Mesodermal cell (in vitro differentiated cells): ENCODE results near the gene PLCL1. TPM values are rescaled to one million over a fixed set of nuclear protein-coding genes. Genes with fewer than 3 reads are reported as not detected.
A peak's percentile ranks its signal among the peaks of the same experiment; 100 is the strongest.

ENCODE experiments used
- H3K27ac ChIP-seq: 2 replicates; pipeline ENCODE4 v1.7.0; 2013; ENCODE audit warnings: mild to moderate bottlenecking, low read depth, low read length, moderate library complexity; ENCODE audit not compliant: severe bottlenecking
- H3K36me3 ChIP-seq: 2 replicates; pipeline ENCODE4 v1.7.1; 2013; ENCODE audit warnings: mild to moderate bottlenecking, low read length, moderate library complexity; ENCODE audit not compliant: control insufficient read depth, insufficient read depth
- H3K4me1 ChIP-seq: one replicate; pipeline ENCODE4 v1.7.1; 2013; ENCODE audit warnings: mild to moderate bottlenecking, low read length; ENCODE audit not compliant: insufficient read depth, control insufficient read depth, poor library complexity, severe bottlenecking
- H3K4me3 ChIP-seq: 2 replicates; pipeline ENCODE4 v1.7.0; 2013; ENCODE audit warnings: low read length, control low read depth, mild to moderate bottlenecking; ENCODE audit not compliant: insufficient read depth, poor library complexity, severe bottlenecking; ENCODE audit errors: extremely low read depth
- H3K9me3 ChIP-seq: 2 replicates; pipeline ENCODE4 v1.7.1; 2013; ENCODE audit warnings: mild to moderate bottlenecking, low read length, moderate library complexity; ENCODE audit not compliant: control insufficient read depth
- WGBS, 2 experiments: methylation state at CpG; one replicate each; pipeline ENCODE4 v1.1.5; 2013; ENCODE audit warnings: missing lambda C conversion rate in 2 of 2; ENCODE audit not compliant: insufficient coverage in 2 of 2; 5-methylcytosine and 5-hydroxymethylcytosine counted together
- polyA plus RNA-seq, 2 experiments: library from polyadenylated mRNA; stranded (reverse); fragments of 50-300 nt; gene quantifications; one replicate each; pipeline ENCODE4 v1.2.3, GENCODE V29; 2013

PLCL1 gene
- 10.2 TPM for polyA plus RNA-seq (2013, experiment 1 of 2)
- polyA plus RNA-seq (2013, experiment 2 of 2): 9.1 TPM

DNA sequence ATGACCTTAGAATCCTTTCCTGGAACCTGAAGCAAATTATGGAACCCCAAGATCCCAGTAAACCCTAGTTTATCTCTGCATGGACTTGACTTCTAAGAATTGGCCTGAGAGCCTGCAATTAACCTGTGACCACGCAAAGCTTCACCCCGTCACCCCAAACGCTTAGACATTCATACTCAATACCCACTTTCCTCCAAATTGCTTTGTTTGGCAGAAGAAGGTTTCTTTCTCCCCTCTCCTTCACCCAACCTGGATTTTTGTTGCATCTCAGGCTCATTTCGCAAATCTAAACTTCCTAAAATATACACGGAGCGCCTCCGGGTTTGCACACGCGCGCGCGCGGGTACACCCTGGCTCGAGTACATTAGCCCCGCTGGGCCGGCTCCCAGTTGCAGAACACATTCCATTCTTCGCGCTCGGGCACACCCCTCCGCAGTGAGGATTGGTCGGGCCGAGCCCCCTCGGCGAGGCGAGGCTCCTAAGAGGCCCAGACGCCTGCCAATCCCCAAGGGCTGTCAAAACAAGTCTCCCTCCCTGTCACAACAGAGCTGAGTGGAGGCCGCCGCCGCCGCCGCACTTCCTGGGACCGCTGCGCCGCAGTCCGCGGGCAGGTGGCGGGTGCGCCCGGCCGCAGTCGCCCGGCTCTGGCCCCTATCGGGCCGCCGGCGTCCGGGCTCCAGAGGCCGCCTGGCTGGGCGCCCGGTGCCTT lies at the start of gene PLCL1:
PLCL1 (plus strand) TSS at position 545 of the 709 bp plus-strand sequence.
- Histone ChIP-seq H3K36me3 (no peaks in the 10 kb centered on the region), H3K27ac (peak within 1 kb of the TSS; percentile 33), H3K4me1 (peaks cover 12% of the 10 kb centered on the region), H3K4me3 (peak within 1 kb of the TSS; percentile 74), H3K9me3 (no peaks in the 10 kb centered on the region)
- 2% methylated on average over 45 to 47 of the region's 50 CpGs for WGBS, 2 experiments

DNA sequence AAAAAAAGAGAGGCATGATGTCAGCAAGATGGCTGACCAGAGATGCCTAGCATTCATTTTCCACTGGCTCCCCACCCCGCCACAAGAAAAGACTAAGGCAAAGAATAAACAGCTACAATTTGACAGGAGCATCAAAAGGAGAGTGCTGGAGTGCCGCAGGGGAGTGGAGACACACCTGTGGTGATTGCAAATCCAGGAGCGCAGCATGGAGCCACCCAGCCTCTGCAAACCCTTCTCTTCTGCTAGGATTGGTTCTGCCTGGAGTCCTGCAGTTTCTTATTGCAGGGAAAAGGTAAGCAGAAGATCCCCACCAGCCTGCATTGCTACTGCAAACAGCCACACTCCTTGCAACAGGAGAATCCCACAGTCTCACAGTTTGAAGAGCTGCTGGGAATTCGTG lies 45.4 kb upstream of the PLCL1 start:
- peaks cover 7% of the 10 kb centered on the region for H3K9me3 ChIP-seq
- H3K4me1 ChIP-seq: no peaks in the 10 kb centered on the region
- no peaks in the 10 kb centered on the region for H3K36me3 ChIP-seq
- H3K4me3 ChIP-seq: no peak overlapping the region
- H3K27ac ChIP-seq: no peak overlapping the region
- WGBS, 2 experiments: 78 to 86% methylated on average over 3 to 4 of the region's 4 CpGs

DNA sequence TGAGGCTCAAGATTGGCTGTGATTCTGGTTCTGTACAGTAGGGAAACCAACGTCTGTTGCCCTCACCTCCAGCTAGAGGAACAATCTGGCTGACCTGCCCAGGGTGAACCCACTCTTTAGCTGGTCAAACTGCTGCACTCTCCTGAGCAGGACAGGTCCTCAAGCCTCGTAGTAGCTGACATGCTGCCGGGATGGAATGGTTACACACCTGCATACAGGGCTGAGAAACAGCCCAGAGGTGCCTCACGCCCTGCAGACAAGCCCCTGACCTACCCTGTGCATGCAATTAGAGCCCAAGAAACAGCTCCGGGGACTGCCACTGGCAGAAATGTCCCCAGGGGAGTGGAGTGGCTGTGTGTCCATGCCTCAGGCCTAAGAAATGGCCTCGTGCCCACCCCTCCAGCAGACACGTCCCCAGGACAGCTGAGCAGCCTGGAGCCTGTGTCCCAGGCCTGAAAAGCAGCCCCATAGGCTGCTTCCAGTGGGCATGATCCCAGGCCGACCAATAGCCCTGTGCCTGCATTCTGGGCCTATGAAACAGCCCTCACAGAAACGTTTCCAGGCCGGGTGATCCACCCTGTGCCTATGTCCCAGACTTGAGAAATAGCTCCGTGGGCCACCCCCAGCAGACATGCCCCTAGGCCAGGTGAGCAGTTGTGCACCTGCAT lies 44.6 kb upstream of the PLCL1 start:
- no peaks in the 10 kb centered on the region for H3K4me1 ChIP-seq
- WGBS, 2 experiments: 88% methylated on average over 11 of the region's 11 CpGs
- no peak overlapping the region for H3K4me3 ChIP-seq
- no peaks in the 10 kb centered on the region for H3K36me3 ChIP-seq
- H3K9me3 ChIP-seq: peaks cover 7% of the 10 kb centered on the region
- H3K27ac ChIP-seq: no peak overlapping the region

DNA sequence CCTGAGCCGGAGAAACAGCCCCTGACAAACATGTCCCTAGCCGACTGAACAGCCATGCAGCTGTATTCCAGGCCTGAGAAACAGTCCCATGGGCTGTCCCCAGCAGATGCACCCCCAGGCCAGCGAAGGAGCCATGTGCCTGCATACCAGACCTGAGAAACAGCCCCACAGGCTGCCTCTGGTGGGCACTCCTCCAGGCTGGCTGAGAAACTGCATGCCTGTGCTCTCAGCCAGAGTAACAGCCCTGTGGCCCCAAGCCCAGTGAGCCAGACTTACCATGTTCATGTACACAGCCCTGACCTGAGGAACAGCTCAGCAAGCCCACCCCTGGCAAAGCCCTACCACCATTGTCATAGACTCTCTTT lies 44.1 kb upstream of the PLCL1 start:
- H3K27ac ChIP-seq: no peak overlapping the region
- H3K36me3 ChIP-seq: no peaks in the 10 kb centered on the region
- 89 to 93% methylated on average over 2 to 3 of the region's 3 CpGs for WGBS, 2 experiments
- H3K4me3 ChIP-seq: no peak overlapping the region
- no peaks in the 10 kb centered on the region for H3K4me1 ChIP-seq
- peaks cover 7% of the 10 kb centered on the region for H3K9me3 ChIP-seq

DNA sequence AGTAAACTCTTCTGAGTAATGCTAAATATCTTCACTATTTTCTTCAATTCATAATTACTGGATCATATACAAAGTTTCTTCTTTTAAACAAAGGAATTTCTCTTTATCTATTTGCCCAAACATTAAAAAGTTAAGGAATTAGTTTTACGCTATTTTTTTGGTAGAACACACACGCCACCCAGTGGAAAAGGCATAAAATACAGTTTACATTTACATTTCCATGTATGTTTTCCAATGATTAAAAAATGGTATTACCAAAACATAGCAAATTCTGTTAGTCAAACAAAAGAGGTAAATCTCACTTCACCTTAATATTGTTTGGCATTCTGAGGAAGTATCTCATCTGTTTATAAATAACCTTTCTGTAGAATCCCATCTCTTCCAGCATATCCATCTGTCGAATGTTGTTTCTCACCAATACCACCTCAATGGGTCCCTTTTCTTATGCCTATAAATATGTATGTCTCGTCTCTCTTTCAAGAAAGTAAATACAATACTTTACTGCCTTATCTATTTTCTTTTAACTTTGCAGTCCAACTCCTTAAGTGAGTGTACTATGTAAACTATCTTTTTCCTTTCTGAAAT lies 26.5 kb upstream of the PLCL1 start:
- H3K4me1 ChIP-seq: no peaks in the 10 kb centered on the region
- no peaks in the 10 kb centered on the region for H3K36me3 ChIP-seq
- WGBS, 2 experiments: 65% methylated on average over 2 of the region's 4 CpGs; no CpG with 5 or more reads in 1 of the 2 experiments
- H3K27ac ChIP-seq: no peak overlapping the region
- H3K4me3 ChIP-seq: no peak overlapping the region
- H3K9me3 ChIP-seq: no peaks in the 10 kb centered on the region

DNA sequence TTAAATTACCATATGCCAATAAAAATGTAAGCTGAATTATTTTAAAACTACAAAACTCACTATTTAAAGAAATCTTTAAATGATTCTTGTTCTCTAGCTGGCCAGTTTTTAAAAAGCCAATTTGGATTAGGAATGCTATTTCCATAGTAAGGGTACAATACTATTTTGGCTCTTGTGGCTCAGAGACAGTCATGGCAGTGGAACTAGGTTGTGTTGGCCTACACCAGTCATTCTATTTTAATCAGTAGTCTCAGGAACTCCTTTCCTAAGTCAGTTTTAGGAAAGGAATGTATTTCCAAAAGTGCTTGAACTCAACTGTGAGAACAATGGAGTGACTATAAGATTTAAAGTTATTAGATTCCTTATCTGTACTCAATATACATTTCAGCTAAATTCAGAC lies 25.1 kb upstream of the PLCL1 start:
- Histone ChIP-seq H3K9me3 (no peaks in the 10 kb centered on the region), H3K36me3 (no peaks in the 10 kb centered on the region), H3K4me1 (no peaks in the 10 kb centered on the region)

DNA sequence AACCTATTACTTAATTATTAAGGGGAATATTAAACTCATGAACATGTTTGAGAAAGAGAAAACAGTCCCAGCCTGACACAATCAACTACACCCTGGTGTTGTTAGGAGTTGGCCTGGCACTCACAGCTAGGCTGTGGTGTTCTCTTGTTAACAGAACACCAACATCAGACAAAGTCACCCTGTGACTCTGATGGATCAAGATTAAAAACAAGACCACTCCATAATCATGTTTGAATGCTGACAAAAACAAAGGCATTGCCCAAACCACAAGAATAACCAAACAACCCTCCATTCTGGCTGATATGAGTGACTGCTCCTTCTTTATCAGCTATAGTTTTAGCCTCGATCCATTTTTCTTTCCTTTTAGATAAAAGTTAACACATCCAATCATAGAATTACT lies 22.3 kb upstream of the PLCL1 start:
- no peaks in the 10 kb centered on the region for H3K36me3 ChIP-seq
- WGBS, 2 experiments: 94 to 100% methylated on average over 1 of the region's 1 CpG
- H3K27ac ChIP-seq: no peak overlapping the region
- no peaks in the 10 kb centered on the region for H3K4me1 ChIP-seq
- peaks cover 4% of the 10 kb centered on the region for H3K9me3 ChIP-seq
- no peak overlapping the region for H3K4me3 ChIP-seq

More for the DNA sequence above, 25.1 kb upstream of the PLCL1 start:
- no peak overlapping the region for H3K4me3 ChIP-seq
- no peak overlapping the region for H3K27ac ChIP-seq

DNA sequence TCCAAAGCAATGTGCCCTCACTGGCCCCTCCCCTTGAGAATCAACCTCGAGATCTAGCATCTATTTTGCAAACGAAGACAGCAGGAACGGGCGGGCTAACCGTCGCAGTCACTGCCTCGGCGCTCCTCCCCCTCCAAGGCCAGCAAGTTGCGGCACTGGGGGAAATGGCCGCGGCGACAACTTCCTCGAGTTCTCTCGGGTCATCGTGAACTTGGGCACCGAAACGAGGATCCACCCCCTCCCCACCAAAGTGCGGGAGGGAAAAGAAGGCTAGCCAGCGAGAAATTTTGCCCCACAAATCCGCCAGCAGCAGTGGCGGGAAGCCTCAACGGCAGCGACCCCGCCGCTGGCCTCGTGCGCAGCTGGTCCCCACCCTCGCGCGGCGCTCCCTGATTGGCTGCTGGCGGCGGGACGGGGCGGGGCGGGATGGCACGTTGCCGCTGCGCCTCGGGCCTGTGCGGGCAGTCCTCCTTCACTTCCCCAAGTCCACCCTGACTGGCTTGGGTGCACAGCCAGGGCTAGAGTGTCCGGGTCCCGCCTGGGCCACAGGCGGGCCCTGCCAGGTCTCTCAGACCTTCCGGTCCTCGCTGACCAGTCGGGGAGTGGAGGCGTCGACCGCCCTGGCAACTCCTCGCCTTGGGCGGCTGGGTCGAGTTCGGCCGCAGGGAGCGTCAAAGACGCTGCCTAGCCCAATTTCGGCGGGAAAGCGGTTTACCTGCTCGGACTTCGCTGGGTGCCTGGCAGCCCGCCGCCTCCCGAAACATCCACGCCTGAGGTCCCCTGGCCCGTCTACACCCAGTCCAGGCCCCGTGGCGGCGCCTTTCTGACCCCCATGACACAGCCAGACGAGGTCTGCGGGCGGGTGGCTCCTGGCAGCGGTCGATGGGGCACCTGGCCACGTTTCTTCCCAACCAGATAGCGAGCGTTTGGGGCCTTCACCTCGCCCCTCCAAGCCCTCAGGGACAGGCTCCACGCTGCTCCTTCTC lies 19.1 kb upstream of the PLCL1 start, which contains the start of gene BOLL:
BOLL (minus strand) TSS at position 364 of the 986 bp plus-strand sequence. CDS start 3,469 bp downstream, outside the sequence.
- H3K4me1 ChIP-seq: no peaks in the 10 kb centered on the region
- 94 to 95% methylated on average over 56 to 79 of the region's 80 CpGs for WGBS, 2 experiments
- no peak within 1 kb of the TSS for H3K27ac ChIP-seq
- H3K36me3 ChIP-seq: no peaks in the 10 kb centered on the region
- peaks cover 4% of the 10 kb centered on the region for H3K9me3 ChIP-seq
- H3K4me3 ChIP-seq: peak within 1 kb of the TSS; percentile 12

DNA sequence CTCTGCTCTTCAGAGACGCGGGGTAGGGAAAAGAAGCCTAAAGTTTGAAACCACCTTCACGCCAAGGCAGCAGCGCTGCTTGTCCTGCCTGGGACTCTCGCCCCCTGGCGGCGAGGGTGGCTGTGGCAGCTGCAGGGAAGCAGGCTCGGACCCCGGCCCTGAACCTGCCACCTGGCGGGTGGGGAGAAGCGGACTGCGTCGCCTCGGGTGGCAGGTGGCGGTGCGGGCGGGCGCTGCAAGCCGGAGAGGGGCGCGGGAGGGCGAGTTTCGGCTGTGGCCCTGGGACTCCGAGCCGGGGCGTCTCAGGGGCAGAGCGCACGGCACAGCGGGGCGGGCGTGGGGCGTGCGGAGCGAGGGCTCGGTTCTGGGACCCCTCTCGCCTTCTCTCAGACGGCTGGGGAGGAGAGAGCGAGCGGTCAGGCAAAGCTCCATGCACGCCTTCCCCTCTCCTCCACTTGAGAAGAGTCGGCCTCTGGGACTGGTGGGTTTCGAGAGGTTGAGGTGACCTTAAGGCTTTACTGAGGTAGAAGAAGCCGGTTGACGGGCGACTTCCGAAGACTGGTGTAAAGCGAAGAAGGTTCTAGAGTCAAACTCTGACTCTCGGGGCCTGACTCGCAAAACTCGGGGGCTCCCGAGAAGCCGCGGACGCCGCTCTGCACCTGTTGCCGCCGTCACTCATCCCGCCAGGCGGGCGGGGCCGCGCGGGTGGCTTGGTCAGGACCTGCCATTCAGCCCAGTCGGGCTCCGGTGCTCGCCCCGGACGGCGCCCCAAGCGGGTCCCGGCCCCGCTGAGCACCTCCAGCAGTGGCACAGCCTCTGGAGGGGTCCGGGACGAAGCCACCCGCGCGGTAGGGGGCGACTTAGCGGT lies 18.1 kb upstream of the PLCL1 start:
- H3K9me3 ChIP-seq: peaks cover 4% of the 10 kb centered on the region
- H3K4me3 ChIP-seq: peak overlapping the region; percentile 12
- H3K27ac ChIP-seq: no peak overlapping the region
- no peaks in the 10 kb centered on the region for H3K36me3 ChIP-seq
- 23 to 28% methylated on average over 36 to 60 of the region's 79 CpGs for WGBS, 2 experiments
- H3K4me1 ChIP-seq: no peaks in the 10 kb centered on the region
